HG03066 (cell line): Measurements from ENCODE around the gene GNL2.
"Not testable (repeated sequence)": the region's sequence is repeated elsewhere in the genome, so short reads cannot be mapped to it uniquely, and the experiment has no call there.

ENCODE experiments used
- ATAC-seq: cut with Tn5 transposase; IDR thresholded peaks from one replicate; pipeline ENCODE4 v1.9.1; 2021; ENCODE audit warnings: low read depth; ENCODE audit not compliant: unreplicated experiment

GNL2 gene

GRCh38 chr1:37518241-37518640 lies 77.5 kb downstream of the GNL2 start:
- ATAC-seq = not testable (repeated sequence)

- no peak for ATAC-seq
These were observed 78.2 kb downstream of the GNL2 start for GRCh38 chr1:37517569-37517968.
